Smooth muscle cell (in vitro differentiated cells): ENCODE measurements around the gene IDH3A. TPM values are rescaled to one million over a fixed set of nuclear protein-coding genes. Genes with fewer than 3 reads are reported as not detected.
A peak's percentile ranks its signal among the peaks of the same experiment; 100 is the strongest.

Source experiments
- DNase-seq: peaks from one replicate; lab custom pipeline; 2025; ENCODE audit not compliant: unreplicated experiment; lab: John Stamatoyannopoulos, UW
- H2AFZ ChIP-seq: fragments of 200-600 bp; sonication (generic); 2 replicates; pipeline ENCODE4 v1.6.0; 2016; ENCODE audit warnings: antibody characterized with exemption, low read depth, mild to moderate bottlenecking
- H3F3A ChIP-seq: fragments of 200-600 bp; sonication (generic); 2 replicates; pipeline ENCODE4 v1.6.0; 2017; ENCODE audit warnings: antibody characterized with exemption, low read depth
- H3K27ac ChIP-seq: fragments of 200-600 bp; sonication (generic); 2 replicates; pipeline ENCODE4 v1.5.1; 2016; ENCODE audit warnings: low read depth, mild to moderate bottlenecking
- H3K27me3 ChIP-seq: fragments of 200-600 bp; sonication (generic); 2 replicates; pipeline ENCODE4 v1.6.1; 2016; ENCODE audit warnings: low read depth, mild to moderate bottlenecking
- H3K36me3 ChIP-seq: fragments of 200-600 bp; sonication (generic); 2 replicates; pipeline ENCODE4 v1.5.1; 2016; ENCODE audit warnings: low read depth
- H3K4me1 ChIP-seq: fragments of 200-600 bp; sonication (generic); 2 replicates; pipeline ENCODE4 v1.5.1; 2016; ENCODE audit warnings: low read depth
- H3K4me2 ChIP-seq: fragments of 200-600 bp; sonication (generic); 2 replicates; pipeline ENCODE4 v1.6.0; 2016; ENCODE audit warnings: mild to moderate bottlenecking
- H3K4me3 ChIP-seq: fragments of 200-600 bp; sonication (generic); 2 replicates; pipeline ENCODE4 v1.5.1; 2016; ENCODE audit warnings: mild to moderate bottlenecking
- H3K79me2 ChIP-seq: fragments of 200-600 bp; sonication (generic); 2 replicates; pipeline ENCODE4 v1.6.0; 2016; ENCODE audit warnings: low read depth, mild to moderate bottlenecking
- H3K9ac ChIP-seq: fragments of 200-600 bp; sonication (generic); 2 replicates; pipeline ENCODE4 v1.6.0; 2016; ENCODE audit warnings: low read depth
- H3K9me3 ChIP-seq: fragments of 200-600 bp; sonication (generic); replicated peaks from 2 replicates; pipeline ENCODE4 v1.5.1; 2016; ENCODE audit warnings: low read depth
- H4K20me1 ChIP-seq: fragments of 200-600 bp; sonication (generic); 2 replicates; pipeline ENCODE4 v1.6.0; 2016; ENCODE audit warnings: low read depth
- CTCF ChIP-seq: fragments of 200-600 bp; sonication (generic); IDR thresholded peaks from 2 replicates; pipeline ENCODE4 v1.5.1; 2017; ENCODE audit warnings: borderline replicate concordance, mild to moderate bottlenecking, antibody characterized with exemption; ENCODE audit not compliant: insufficient read depth, poor library complexity, severe bottlenecking
- WGBS: methylation state at CpG from one replicate; pipeline ENCODE4 v1.1.7; 2016; ENCODE audit warnings: low lambda C conversion rate; 5-methylcytosine and 5-hydroxymethylcytosine counted together
- polyA plus RNA-seq: library from polyadenylated mRNA; unstranded; fragments of >200 nt; fragmentation: Nextera tagmentation; extraction: Ambion mirVana; gene quantifications from 2 replicates; pipeline ENCODE4 v1.2.1, GENCODE V29; 2016
- total RNA-seq: library from RNA; depleted of rRNA; stranded (reverse); fragments of >200 nt; gene quantifications from 2 replicates; pipeline ENCODE4 v1.2.3, GENCODE V29; 2014

Gene IDH3A
- total and polyA plus RNA-seq, 2 experiments from 2014 or later, result 31.3 to 56.9 TPM

DNA sequence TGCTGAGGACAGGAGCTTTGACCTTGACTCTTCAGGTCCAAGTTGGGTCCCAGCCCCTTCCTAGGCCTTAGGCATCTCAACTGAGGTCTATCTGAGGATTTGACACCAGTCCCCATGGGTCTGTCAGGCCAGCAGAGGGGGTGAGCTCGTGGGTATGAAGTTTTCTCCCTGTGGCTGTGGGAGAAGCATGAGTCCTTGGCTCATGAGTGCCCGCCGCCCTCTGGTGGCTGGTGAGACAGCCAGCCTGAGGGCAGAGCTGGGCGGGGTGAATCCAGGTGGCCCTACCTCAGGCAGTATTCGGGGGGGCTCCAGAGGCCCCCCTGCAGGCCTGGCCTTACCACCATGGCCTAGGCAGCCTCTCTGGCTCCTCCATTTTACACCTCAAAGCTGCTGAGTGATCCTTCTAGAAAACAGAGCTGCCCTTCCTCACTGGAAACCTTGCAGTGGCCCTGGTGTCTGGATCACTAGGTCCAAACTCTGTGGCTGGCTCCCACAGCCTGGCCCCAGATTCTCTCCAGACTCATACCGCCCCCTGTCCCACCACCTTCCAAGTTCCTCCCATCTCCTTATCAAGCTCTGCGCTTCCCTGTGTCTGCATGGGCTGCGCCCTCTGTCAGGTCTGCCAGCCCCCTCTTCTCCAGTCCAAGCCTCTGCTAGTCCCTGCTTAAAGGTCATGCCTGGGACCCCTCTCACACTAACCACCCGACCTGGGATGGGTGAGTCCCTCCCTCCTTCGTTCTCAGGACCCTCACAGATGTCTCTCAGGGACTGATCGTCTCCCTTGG, 40.7 kb upstream of the IDH3A start:
- Histone ChIP-seq H3K9ac (no peak overlapping the region), H3K27ac (no peak overlapping the region), H3K4me1 (no peaks in the 10 kb centered on the region), H3K9me3 (no peaks in the 10 kb centered on the region), H3K4me3 (no peak overlapping the region), H4K20me1 (no peaks in the 10 kb centered on the region), H3K79me2 (no peaks in the 10 kb centered on the region), H2AFZ (no peak overlapping the region), H3K27me3 (no peaks in the 10 kb centered on the region), H3F3A (no peaks in the 10 kb centered on the region), H3K4me2 (no peak overlapping the region), H3K36me3 (no peaks in the 10 kb centered on the region)
- peak; percentile 87 for TF ChIP-seq CTCF
- 53% methylated on average over 10 of the region's 11 CpGs for WGBS
- peak; percentile 42 for DNase-seq

DNA sequence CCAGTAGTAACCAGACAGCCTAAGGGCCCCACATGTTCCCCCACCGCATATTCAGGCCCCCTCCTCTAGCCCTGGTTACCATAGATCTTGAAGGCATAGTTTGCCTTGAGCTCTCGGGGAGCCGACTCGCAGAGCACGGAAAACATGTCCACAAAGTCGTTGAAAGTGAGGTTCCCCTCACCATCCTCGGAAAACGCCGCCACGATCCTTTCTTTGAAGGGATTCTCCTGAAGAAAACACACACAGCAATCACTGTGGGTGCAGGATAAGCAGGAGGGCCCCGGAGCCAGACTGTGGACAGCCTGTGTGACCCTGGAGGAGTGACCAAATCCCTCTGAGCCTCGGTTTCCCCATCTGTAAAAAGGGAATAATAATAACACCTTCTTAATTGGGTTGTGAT, 40.0 kb upstream of the IDH3A start:
- H3K9ac ChIP-seq, result no peak overlapping the region
- no peak overlapping the region for H2AFZ ChIP-seq
- H3K36me3 ChIP-seq, result no peaks in the 10 kb centered on the region
- no peaks in the 10 kb centered on the region for H3K4me1 ChIP-seq
- WGBS, result 90% methylated on average over 12 of the region's 12 CpGs
- H3K27me3 ChIP-seq, result no peaks in the 10 kb centered on the region
- H3K79me2 ChIP-seq, result no peaks in the 10 kb centered on the region
- TF ChIP-seq CTCF, result no peak
- H3K27ac ChIP-seq, result no peak overlapping the region
- no peaks in the 10 kb centered on the region for H3F3A ChIP-seq
- no peak overlapping the region for H3K4me3 ChIP-seq
- DNase-seq, result no peak
- no peaks in the 10 kb centered on the region for H4K20me1 ChIP-seq
- H3K4me2 ChIP-seq, result no peak overlapping the region
- no peaks in the 10 kb centered on the region for H3K9me3 ChIP-seq

DNA sequence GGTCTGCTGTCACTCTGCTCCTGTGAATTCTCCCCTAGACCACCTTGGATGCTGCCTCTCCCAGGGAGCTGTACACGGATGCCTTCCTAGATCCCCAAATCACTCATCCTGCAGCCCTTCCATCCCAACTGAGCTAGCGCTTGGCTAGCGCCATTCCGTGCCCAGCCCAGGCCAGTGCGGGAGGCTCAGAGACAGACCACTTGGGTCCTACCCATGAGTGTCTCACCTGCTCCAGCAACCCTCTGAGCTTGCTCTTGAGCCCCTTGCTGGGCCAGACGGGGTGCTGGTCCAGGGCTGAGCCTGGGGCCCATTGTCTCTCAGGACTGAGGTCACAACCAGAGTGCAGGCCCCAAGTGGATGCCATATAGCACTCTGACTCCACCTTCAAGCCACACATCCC, 39.1 kb upstream of the IDH3A start:
- DNase-seq, result no peak
- no peaks in the 10 kb centered on the region for H3K27me3 ChIP-seq
- no peak overlapping the region for H3K27ac ChIP-seq
- no peak overlapping the region for H3K9ac ChIP-seq
- no peak for TF ChIP-seq CTCF
- no peaks in the 10 kb centered on the region for H3K36me3 ChIP-seq
- 92% methylated on average over 6 of the region's 6 CpGs for WGBS
- H3K4me1 ChIP-seq, result no peaks in the 10 kb centered on the region
- H2AFZ ChIP-seq, result no peak overlapping the region
- no peak overlapping the region for H3K4me2 ChIP-seq
- no peaks in the 10 kb centered on the region for H3K79me2 ChIP-seq
- H3K9me3 ChIP-seq, result no peaks in the 10 kb centered on the region
- no peak overlapping the region for H3K4me3 ChIP-seq
- H4K20me1 ChIP-seq, result no peaks in the 10 kb centered on the region
- no peaks in the 10 kb centered on the region for H3F3A ChIP-seq

DNA sequence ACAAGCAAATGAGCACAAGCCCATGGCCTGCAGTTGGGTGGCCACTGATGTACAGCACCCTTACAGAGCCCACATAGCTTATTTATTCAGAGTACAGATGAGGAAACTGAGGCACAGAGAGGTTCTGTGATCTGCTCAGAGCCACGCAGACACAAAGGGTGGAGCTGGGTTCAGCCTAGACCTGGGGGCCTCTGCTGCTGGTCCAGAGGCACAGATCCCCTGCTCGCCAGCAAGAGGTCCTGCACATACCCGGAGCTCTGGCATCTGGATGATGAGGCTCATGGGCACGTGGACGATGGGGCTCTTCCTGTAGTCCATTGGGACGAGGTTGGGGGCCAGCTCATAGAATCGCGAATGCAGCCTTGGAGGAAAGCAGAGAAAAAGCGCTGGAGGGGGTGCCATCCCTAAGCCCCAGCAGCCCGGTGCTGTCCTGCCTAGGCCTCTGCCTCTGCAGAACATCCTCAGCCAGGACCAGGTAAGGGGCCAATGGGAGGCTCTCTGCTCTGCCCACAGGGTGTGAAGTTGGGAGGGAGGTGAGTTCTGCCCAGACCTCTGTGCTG, 38.2 kb upstream of the IDH3A start:
- Histone ChIP-seq H3K27me3 (no peaks in the 10 kb centered on the region), H3K4me1 (no peaks in the 10 kb centered on the region), H3K27ac (no peak overlapping the region), H4K20me1 (no peaks in the 10 kb centered on the region), H3K79me2 (no peaks in the 10 kb centered on the region), H2AFZ (no peak overlapping the region), H3F3A (no peaks in the 10 kb centered on the region), H3K9me3 (no peaks in the 10 kb centered on the region), H3K4me3 (no peak overlapping the region), H3K36me3 (no peaks in the 10 kb centered on the region), H3K9ac (no peak overlapping the region), H3K4me2 (no peak overlapping the region)
- no peak for TF ChIP-seq CTCF
- WGBS, result 93% methylated on average over 10 of the region's 10 CpGs
- no peak for DNase-seq
